ENCODE data around the gene PCDHGB4.
"Not testable (repeated sequence)": the region's sequence is repeated elsewhere in the genome, so short reads cannot be mapped to it uniquely, and the experiment has no call there.

The PCDHGB4 gene

GRCh38 chr5:141387557-141388311, at the start of gene PCDHGB4:
TSS of gene PCDHGB4 (plus strand) at chr5:141387698. CDS start at chr5:141387885, 187 bp downstream.
- not testable (repeated sequence) for DNase-seq

GRCh38 chr5:141338538-141339306, 48.8 kb upstream of the PCDHGB4 start, which contains the start of gene PCDHGA2:
TSS of gene PCDHGA2 (plus strand) at chr5:141338760.
- in situ Hi-C loops (cut with HindIII; ENCODE audit: low pct_ligation_motif_present, low pct_unique_long_range_greater_than_20kb, low sequenced_read_pairs), result no loop called here
- DNase-seq, result peak; percentile 42

More at GRCh38 chr5:141387557-141388311, at the start of gene PCDHGB4:
- in situ Hi-C loops (cut with HindIII; ENCODE audit: low pct_ligation_motif_present, low pct_unique_long_range_greater_than_20kb, low sequenced_read_pairs), result not testable (repeated sequence)

GRCh38 chr5:141340781-141341354, 46.6 kb upstream of the PCDHGB4 start:
- in situ Hi-C loops (cut with HindIII; ENCODE audit: low pct_ligation_motif_present, low pct_unique_long_range_greater_than_20kb, low sequenced_read_pairs); DNase-seq: not testable (repeated sequence)

- no peak for DNase-seq
These were observed 44.7 kb upstream of the PCDHGB4 start for GRCh38 chr5:141342773-141343172.

GRCh38 chr5:141343242-141343952, 44.1 kb upstream of the PCDHGB4 start, which contains the start of gene PCDHGA3:
TSS of gene PCDHGA3 (plus strand) at chr5:141343829. CDS start at chr5:141344034, 205 bp downstream.
- in situ Hi-C loops (cut with HindIII; ENCODE audit: low pct_ligation_motif_present, low pct_unique_long_range_greater_than_20kb, low sequenced_read_pairs), result no loop called here
- no peak for DNase-seq

More at GRCh38 chr5:141342773-141343172, 44.7 kb upstream of the PCDHGB4 start:
- in situ Hi-C loops (cut with HindIII; ENCODE audit: low pct_ligation_motif_present, low pct_unique_long_range_greater_than_20kb, low sequenced_read_pairs), result no loop called here

- in situ Hi-C loops (cut with HindIII; ENCODE audit: low pct_ligation_motif_present, low pct_unique_long_range_greater_than_20kb, low sequenced_read_pairs), result no loop called here
- no peak for DNase-seq
These were observed 43.5 kb upstream of the PCDHGB4 start for GRCh38 chr5:141343953-141344463.

- no peak for DNase-seq
- in situ Hi-C loops (cut with HindIII; ENCODE audit: low pct_ligation_motif_present, low pct_unique_long_range_greater_than_20kb, low sequenced_read_pairs), result no loop called here
These were observed 42.2 kb upstream of the PCDHGB4 start for GRCh38 chr5:141345327-141345726.

- DNase-seq; in situ Hi-C loops (cut with HindIII; ENCODE audit: low pct_ligation_motif_present, low pct_unique_long_range_greater_than_20kb, low sequenced_read_pairs): not testable (repeated sequence)
These were observed 41.5 kb upstream of the PCDHGB4 start for GRCh38 chr5:141346017-141346416.

- in situ Hi-C loops (cut with HindIII; ENCODE audit: low pct_ligation_motif_present, low pct_unique_long_range_greater_than_20kb, low sequenced_read_pairs), result no loop called here
These were observed 37.4 kb upstream of the PCDHGB4 start, which contains the start of gene PCDHGB1 for GRCh38 chr5:141349917-141350619. TSS of gene PCDHGB1 (plus strand) at chr5:141350099. CDS start at chr5:141350261, 162 bp downstream.

GRCh38 chr5:141351591-141351990, 35.9 kb upstream of the PCDHGB4 start:
- no peak for DNase-seq
- in situ Hi-C loops (cut with HindIII; ENCODE audit: low pct_ligation_motif_present, low pct_unique_long_range_greater_than_20kb, low sequenced_read_pairs), result no loop called here

More at GRCh38 chr5:141349917-141350619, 37.4 kb upstream of the PCDHGB4 start, which contains the start of gene PCDHGB1:
- DNase-seq, result peak; percentile 56

- in situ Hi-C loops (cut with HindIII; ENCODE audit: low pct_ligation_motif_present, low pct_unique_long_range_greater_than_20kb, low sequenced_read_pairs), result no loop called here
- DNase-seq, result peak; percentile 8
These were observed 32.5 kb upstream of the PCDHGB4 start, which contains the start of gene PCDHGA4 for GRCh38 chr5:141354900-141355469. TSS of gene PCDHGA4 (plus strand) at chr5:141355021. CDS start at chr5:141355108, 87 bp downstream.

- in situ Hi-C loops (cut with HindIII; ENCODE audit: low pct_ligation_motif_present, low pct_unique_long_range_greater_than_20kb, low sequenced_read_pairs), result no loop called here
- DNase-seq, result no peak
These were observed 31.9 kb upstream of the PCDHGB4 start for GRCh38 chr5:141355641-141356040.

- no peak for DNase-seq
- in situ Hi-C loops (cut with HindIII; ENCODE audit: low pct_ligation_motif_present, low pct_unique_long_range_greater_than_20kb, low sequenced_read_pairs), result no loop called here
These were observed 31.4 kb upstream of the PCDHGB4 start for GRCh38 chr5:141356133-141356532.

- in situ Hi-C loops (cut with HindIII; ENCODE audit: low pct_ligation_motif_present, low pct_unique_long_range_greater_than_20kb, low sequenced_read_pairs), result no loop called here
- no peak for DNase-seq
These were observed 30.5 kb upstream of the PCDHGB4 start for GRCh38 chr5:141356950-141357349.

- peak; percentile 3 for DNase-seq
- in situ Hi-C loops (cut with HindIII; ENCODE audit: low pct_ligation_motif_present, low pct_unique_long_range_greater_than_20kb, low sequenced_read_pairs), result no loop called here
These were observed 27.6 kb upstream of the PCDHGB4 start, which contains the start of gene PCDHGB2 for GRCh38 chr5:141359790-141360426. TSS of gene PCDHGB2 (plus strand) at chr5:141359994. CDS start at chr5:141360136, 142 bp downstream.

- no peak for DNase-seq
- in situ Hi-C loops (cut with HindIII; ENCODE audit: low pct_ligation_motif_present, low pct_unique_long_range_greater_than_20kb, low sequenced_read_pairs), result no loop called here
These were observed 26.8 kb upstream of the PCDHGB4 start for GRCh38 chr5:141360685-141361084.

Data from ACHN (cell line).